ENCODE data around the gene KRTDAP. TPM values are rescaled to one million over a fixed set of nuclear protein-coding genes. Genes with fewer than 3 reads are reported as not detected.
"Not testable (repeated sequence)": the region's sequence is repeated elsewhere in the genome, so short reads cannot be mapped to it uniquely, and the experiment has no call there.

KRTDAP gene
- polyA plus RNA-seq, 1 of the 3 experiments (the other 2 are of a cell fraction) = not detected

- H3K79me2 ChIP-seq (ENCODE audit: insufficient read depth) = no peaks in the 10 kb centered on the region
- no peaks in the 10 kb centered on the region for H3F3A ChIP-seq (replicated peaks; ENCODE audit: insufficient read depth)
- no peaks in the 10 kb centered on the region for H3K9me3 ChIP-seq
- H3K27ac ChIP-seq (ENCODE audit: low read depth in 2 of 2, low read length in 1 of 2) = no peak overlapping the region
- ChIA-PET CTCF (interaction anchor here (1.2 to 3.3 kb wide), 4 partner anchors 23 to 119 kb away, joined by 3 to 15 read pairs (median 8); partner anchors contain the start of gene FFAR3), POLR2A (no interaction called here)
- H2AFZ ChIP-seq (ENCODE audit: low read depth) = no peak overlapping the region
- no peaks in the 10 kb centered on the region for H3K36me3 ChIP-seq (replicated peaks in 1 of 2; ENCODE audit: control insufficient read depth in 1 of 2, insufficient read depth in 2 of 2, low read length in 1 of 2)
- no peak for TF ChIP-seq MEF2A (IDR thresholded peaks at IDR 0.05; ENCODE audit: borderline replicate concordance, low read depth)
- TF ChIP-seq FOXJ3 (CRISPR knock-in tag; IDR thresholded peaks at IDR 0.05) = no peak
- TF ChIP-seq NFIC (IDR thresholded peaks at IDR 0.05; ENCODE audit: borderline replicate concordance) = no peak
- no peak for TF ChIP-seq RCOR1 (IDR thresholded peaks at IDR 0.05; ENCODE audit: low read length)
- no peak for TF ChIP-seq REST (IDR thresholded peaks at IDR 0.05; ENCODE audit: low read depth, low read length)
- TF ChIP-seq FOXM1 (IDR thresholded peaks at IDR 0.05; ENCODE audit: low read depth) = no peak
- no peak for TF ChIP-seq NRF1 (IDR thresholded peaks at IDR 0.05; ENCODE audit: low read depth, low read length)
- TF ChIP-seq IRF3 (IDR thresholded peaks at IDR 0.05; ENCODE audit: low read depth, low read length) = no peak
- TF ChIP-seq USF1 (IDR thresholded peaks at IDR 0.05; ENCODE audit: borderline replicate concordance, low read depth) = no peak
- no peak for TF ChIP-seq YY1 (IDR thresholded peaks at IDR 0.05; ENCODE audit: low read depth)
- no peak for TF ChIP-seq TEAD4 (IDR thresholded peaks at IDR 0.05; ENCODE audit: borderline replicate concordance, insufficient read depth)
- no peak for TF ChIP-seq SMC3 (IDR thresholded peaks at IDR 0.05; ENCODE audit: low read depth, low read length)
- no peak for TF ChIP-seq ELF1 (IDR thresholded peaks at IDR 0.05)
- TF ChIP-seq MAX (IDR thresholded peaks at IDR 0.05; ENCODE audit: low read depth) = no peak
- no peak for TF ChIP-seq GATA2 (CRISPR knock-in tag; IDR thresholded peaks at IDR 0.05)
- no peak for TF ChIP-seq SIN3A (IDR thresholded peaks at IDR 0.05; ENCODE audit: borderline replicate concordance, low read depth, low read length)
- WGBS (ENCODE audit: low lambda C conversion rate) = 54% methylated on average over 8 of the region's 8 CpGs
- no peak overlapping the region for H3K9ac ChIP-seq
- no peaks in the 10 kb centered on the region for H4K20me1 ChIP-seq (ENCODE audit: insufficient read depth)
- H3K27me3 ChIP-seq (ENCODE audit: insufficient read depth) = peaks cover 87% of the 10 kb centered on the region
- no peak overlapping the region for H3K4me3 ChIP-seq (ENCODE audit: low read depth in 2 of 2, low read length in 1 of 2)
- DNase-seq = no peak
- H3K4me1 ChIP-seq (ENCODE audit: control insufficient read depth in 1 of 2, insufficient read depth in 2 of 2, low read depth in 1 of 2, low read length in 1 of 2) = no peaks in the 10 kb centered on the region
- no peaks in the 10 kb centered on the region for H3K9me2 ChIP-seq
- H3K4me2 ChIP-seq = no peak overlapping the region
Measured at GRCh38 chr19:35471946-35472345, 18.3 kb downstream of the KRTDAP start.

GRCh38 chr19:35471075-35471474, 19.2 kb downstream of the KRTDAP start:
- H2AFZ ChIP-seq (ENCODE audit: low read depth); DNase-seq; H3K4me2 ChIP-seq; H3K4me3 ChIP-seq (ENCODE audit: low read depth in 2 of 2, low read length in 1 of 2); H3F3A ChIP-seq (replicated peaks; ENCODE audit: insufficient read depth); H3K9me3 ChIP-seq; H3K79me2 ChIP-seq (ENCODE audit: insufficient read depth); POLR2A ChIA-PET; H3K27ac ChIP-seq (ENCODE audit: low read depth in 2 of 2, low read length in 1 of 2); H3K9ac ChIP-seq; H3K36me3 ChIP-seq (replicated peaks in 1 of 2; ENCODE audit: control insufficient read depth in 1 of 2, insufficient read depth in 2 of 2, low read length in 1 of 2); H3K4me1 ChIP-seq (ENCODE audit: control insufficient read depth in 1 of 2, insufficient read depth in 2 of 2, low read depth in 1 of 2, low read length in 1 of 2); H4K20me1 ChIP-seq (ENCODE audit: insufficient read depth); H3K9me2 ChIP-seq: not testable (repeated sequence)
- CTCF ChIA-PET = interaction anchor here (1.7 to 4.4 kb wide), 3 partner anchors 24 to 118 kb away, joined by 6 to 47 read pairs (median 8); no protein-coding TSS in a partner anchor
- peaks cover 84% of the 10 kb centered on the region for H3K27me3 ChIP-seq (ENCODE audit: insufficient read depth)
- 41% methylated on average over 4 of the region's 4 CpGs for WGBS (ENCODE audit: low lambda C conversion rate)

Measured in SK-N-SH (cell line).